Endodermal cell (in vitro differentiated cells): ENCODE results near the gene GUCY1B1. TPM values are rescaled to one million over a fixed set of nuclear protein-coding genes. Genes with fewer than 3 reads are reported as not detected.

Source experiments
- DNase-seq: peaks from one replicate; pipeline ENCODE4 v3.0.0-alpha.2; 2017
- H3K27ac ChIP-seq: 2 replicates; pipeline ENCODE4 v1.5.1; 2013; ENCODE audit warnings: mild to moderate bottlenecking, low read depth, low read length, moderate library complexity
- H3K27me3 ChIP-seq: 2 replicates; pipeline ENCODE4 v1.6.1; 2013; ENCODE audit warnings: mild to moderate bottlenecking, low read length, moderate library complexity; ENCODE audit not compliant: insufficient read depth, control insufficient read depth, poor library complexity, severe bottlenecking
- H3K36me3 ChIP-seq: 2 replicates; pipeline ENCODE4 v1.7.0; 2013; ENCODE audit warnings: mild to moderate bottlenecking, low read length, moderate library complexity; ENCODE audit not compliant: control insufficient read depth, insufficient read depth
- H3K4me1 ChIP-seq: one replicate; pipeline ENCODE4 v1.7.0; 2013; ENCODE audit warnings: low read length; ENCODE audit not compliant: control insufficient read depth, insufficient read depth
- H3K4me3 ChIP-seq: 2 replicates; pipeline ENCODE4 v1.5.1; 2013; ENCODE audit warnings: mild to moderate bottlenecking, low read length, moderate library complexity
- H3K9ac ChIP-seq: 2 replicates; pipeline ENCODE4 v1.6.1; 2013; ENCODE audit warnings: mild to moderate bottlenecking, low read length, moderate library complexity; ENCODE audit not compliant: poor library complexity, severe bottlenecking; ENCODE audit errors: extremely low read depth
- H3K9me3 ChIP-seq: 2 replicates; pipeline ENCODE4 v1.6.1; 2013; ENCODE audit warnings: mild to moderate bottlenecking, low read length, moderate library complexity; ENCODE audit not compliant: control insufficient read depth
- H3K27ac Mint-ChIP-seq: 2 replicates; pipeline ENCODE4 v1.8.0; 2020; ENCODE audit warnings: mixed read lengths
- H3K27me3 Mint-ChIP-seq: 2 replicates; pipeline ENCODE4 v1.8.0; 2021; ENCODE audit warnings: mild to moderate bottlenecking, mixed read lengths; ENCODE audit not compliant: insufficient read depth
- H3K36me3 Mint-ChIP-seq: 2 replicates; pipeline ENCODE4 v1.8.0; 2020; ENCODE audit warnings: low read depth, mixed read lengths
- H3K4me1 Mint-ChIP-seq: 2 replicates; pipeline ENCODE4 v1.8.0; 2020; ENCODE audit warnings: mixed read lengths
- H3K4me3 Mint-ChIP-seq: 2 replicates; pipeline ENCODE4 v1.8.0; 2020; ENCODE audit warnings: mild to moderate bottlenecking, moderate library complexity, mixed read lengths
- H3K9me3 Mint-ChIP-seq: 2 replicates; pipeline ENCODE4 v1.8.0; 2020; ENCODE audit warnings: mild to moderate bottlenecking, mixed read lengths
- CTCF ChIP-seq: fragments of 200-600 bp; sonication (generic); conservative IDR thresholded peaks from 2 replicates; pipeline ENCODE4 v1.5.0; 2021; ENCODE audit warnings: antibody characterized with exemption, mild to moderate bottlenecking
- WGBS, 2 experiments: methylation state at CpG; one replicate each; pipeline versions ENCODE4 v1.1.5 to v1.1.7; 2013; ENCODE audit warnings: missing lambda C conversion rate in 2 of 2, mixed read lengths in 1 of 2; ENCODE audit not compliant: insufficient coverage in 1 of 2, insufficient read length in 1 of 2; 5-methylcytosine and 5-hydroxymethylcytosine counted together
- total RNA-seq, 2 donors: library from RNA; stranded (reverse); fragmentation: NEBNext Ultra II Directional in 1 of 2; extraction: Animal tissue kit (Norgen Biotek cat#: 25700) in 1 of 2; gene quantifications; 2 replicates in 1 of 2; 3 replicates in 1 of 2; pipeline ENCODE4 v1.2.1, GENCODE V29; 2021

GUCY1B1 gene
- total RNA-seq, 2 donors from 2014 or later = 1.8 to 3.4 TPM

DNA sequence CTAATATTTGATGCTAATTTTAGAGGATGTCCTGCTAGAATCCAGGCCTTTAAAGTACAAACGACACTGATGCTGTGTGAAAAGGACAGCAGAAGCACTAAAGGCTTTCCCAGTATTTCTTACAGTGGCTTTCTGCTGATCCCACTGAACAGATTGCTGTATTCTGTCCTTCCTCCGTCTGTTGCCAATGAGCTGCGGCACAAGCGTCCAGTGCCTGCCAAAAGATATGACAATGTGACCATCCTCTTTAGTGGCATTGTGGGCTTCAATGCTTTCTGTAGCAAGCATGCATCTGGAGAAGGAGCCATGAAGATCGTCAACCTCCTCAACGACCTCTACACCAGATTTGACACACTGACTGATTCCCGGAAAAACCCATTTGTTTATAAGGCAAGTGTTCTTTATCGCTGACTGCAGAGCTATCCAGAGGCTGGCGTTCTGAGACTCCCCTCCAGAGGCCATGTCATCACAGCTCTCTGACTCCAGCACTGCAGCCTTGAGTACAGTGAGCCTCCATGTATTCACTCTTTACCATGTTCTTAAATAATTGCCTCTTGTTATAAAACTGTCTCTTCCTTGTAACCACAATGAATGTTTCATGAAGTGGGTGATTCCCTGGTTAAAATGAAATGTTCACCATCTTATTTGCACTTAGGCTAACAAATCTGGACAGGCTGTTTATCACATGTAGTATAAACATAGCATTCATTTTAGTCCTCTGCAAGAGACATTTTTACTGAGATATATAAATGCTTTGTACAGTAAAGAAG, 43.6 kb downstream of the GUCY1B1 start:
- Mint-ChIP-seq H3K4me1 (no peaks in the 10 kb centered on the region), H3K27ac (no peak overlapping the region), H3K27me3 (no peaks in the 10 kb centered on the region), H3K4me3 (no peak overlapping the region), H3K36me3 (no peaks in the 10 kb centered on the region), H3K9me3 (no peaks in the 10 kb centered on the region)
- Histone ChIP-seq H3K4me1 (no peaks in the 10 kb centered on the region), H3K27me3 (no peaks in the 10 kb centered on the region), H3K9ac (no peak overlapping the region), H3K4me3 (no peak overlapping the region), H3K27ac (no peak overlapping the region), H3K9me3 (no peaks in the 10 kb centered on the region), H3K36me3 (no peaks in the 10 kb centered on the region)
- TF ChIP-seq CTCF = no peak
- no peak for DNase-seq
- 90 to 92% methylated on average over 8 to 9 of the region's 9 CpGs for WGBS, 2 experiments

DNA sequence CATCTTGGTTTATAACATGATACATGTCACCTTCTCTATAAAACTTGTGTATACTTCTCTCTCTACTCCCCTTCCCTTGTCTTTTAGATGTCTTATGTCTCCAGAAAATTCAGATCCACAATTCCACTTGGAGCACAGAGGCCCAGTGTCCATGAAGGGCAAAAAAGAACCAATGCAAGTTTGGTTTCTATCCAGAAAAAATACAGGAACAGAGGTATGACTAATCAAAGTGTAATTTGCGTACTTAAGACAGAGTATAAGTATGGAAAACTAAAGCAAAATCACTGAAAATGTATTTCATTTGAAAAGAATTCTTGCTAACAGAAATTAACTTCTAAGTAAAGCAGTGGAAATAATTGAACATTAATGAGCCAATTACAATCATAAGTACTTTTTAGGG, 46.2 kb downstream of the GUCY1B1 start:
- Mint-ChIP-seq H3K4me3 (no peak overlapping the region), H3K27me3 (no peaks in the 10 kb centered on the region), H3K27ac (no peak overlapping the region), H3K4me1 (peaks cover 5% of the 10 kb centered on the region), H3K36me3 (no peaks in the 10 kb centered on the region), H3K9me3 (no peaks in the 10 kb centered on the region)
- Histone ChIP-seq H3K36me3 (no peaks in the 10 kb centered on the region), H3K9me3 (no peaks in the 10 kb centered on the region), H3K27ac (no peak overlapping the region), H3K27me3 (no peaks in the 10 kb centered on the region), H3K9ac (no peak overlapping the region), H3K4me3 (no peak overlapping the region), H3K4me1 (no peaks in the 10 kb centered on the region)
- no peak for TF ChIP-seq CTCF
- DNase-seq = no peak
- WGBS, 2 experiments = 100% methylated on average over 1 of the region's 1 CpG

DNA sequence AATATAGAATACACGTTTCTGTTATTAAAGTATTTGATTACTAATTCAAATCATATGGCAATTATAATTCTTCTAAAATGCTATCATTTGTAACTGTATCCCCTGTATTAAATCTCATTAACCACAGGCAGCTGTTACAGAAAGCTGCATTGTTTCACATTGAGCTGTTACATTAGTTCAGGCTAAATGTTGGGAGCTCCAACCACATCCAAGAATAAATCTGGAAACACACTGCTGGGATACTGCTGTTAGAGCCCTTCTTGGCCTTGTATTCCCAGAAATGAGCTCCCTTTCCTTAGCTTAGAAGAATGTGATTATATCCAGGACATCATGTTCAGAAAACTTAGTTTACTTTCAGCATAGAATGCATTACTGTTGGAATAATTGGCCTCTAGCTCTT, 48.2 kb downstream of the GUCY1B1 start:
- no peaks in the 10 kb centered on the region for H3K9me3 Mint-ChIP-seq
- H3K36me3 Mint-ChIP-seq = no peaks in the 10 kb centered on the region
- no peak overlapping the region for H3K27ac ChIP-seq
- no peak overlapping the region for H3K4me3 Mint-ChIP-seq
- H3K9me3 ChIP-seq = no peaks in the 10 kb centered on the region
- TF ChIP-seq CTCF = no peak
- H3K27me3 Mint-ChIP-seq = no peaks in the 10 kb centered on the region
- H3K27me3 ChIP-seq = no peaks in the 10 kb centered on the region
- no peak for DNase-seq
- H3K9ac ChIP-seq = no peak overlapping the region
- H3K4me1 ChIP-seq = no peaks in the 10 kb centered on the region
- peaks cover 5% of the 10 kb centered on the region for H3K4me1 Mint-ChIP-seq
- no peak overlapping the region for H3K4me3 ChIP-seq
- H3K27ac Mint-ChIP-seq = no peak overlapping the region
- 100% methylated on average over 1 of the region's 1 CpG; no CpG with 5 or more reads in 1 of the 2 experiments for WGBS, 2 experiments
- no peaks in the 10 kb centered on the region for H3K36me3 ChIP-seq
